K562 (cell line): ENCODE results near the gene SMNDC1. TPM values are rescaled to one million over a fixed set of nuclear protein-coding genes. Genes with fewer than 3 reads are reported as not detected.
A peak's percentile ranks its signal among the peaks of the same experiment; 100 is the strongest.

Experiments
- ATAC-seq: fragments of 200-7000 bp; cut with Tn5 transposase; 3 replicates; pipeline ENCODE4 v1.9.1; 2020; ENCODE audit warnings: moderate library complexity
- BruUV-seq: library from RNA; stranded (reverse); fragments of 400-500 nt; replicated peaks from 2 replicates; lab custom pipeline; 2021; lab: Mats Ljungman, UMichigan
- CTCF ChIA-PET: fragments of 300-600 bp; formaldehyde crosslinking; extraction: SDS; loops from one replicate; lab custom pipeline; 2021; ENCODE audit warnings: low intra/inter-chr PET ratio; lab: Yijun Ruan, JAX
- POLR2A ChIA-PET: fragments of 300-600, 350-650 bp; sonication (Branson Sonifier 250); formaldehyde crosslinking; extraction: SDS; loops from one replicate; lab custom pipeline; 2021; ENCODE audit warnings: antibody characterized with exemption, inconsistent platforms; lab: Yijun Ruan, JAX
- DNase-seq, 4 experiments: peaks; one replicate each; pipeline versions ENCODE4 v3.0.0 to v3.0.0-alpha.2; 2011 to 2018; ENCODE audit warnings: low spot score in 3 of 4, mixed read lengths in 3 of 4; ENCODE audit errors: extremely low read depth in 1 of 4
- FAIRE-seq: peaks from 2 replicates; lab custom pipeline; 2011; peaks lifted over from hg19 to GRCh38; lab: Jason Lieb, UNC
- H2AFZ ChIP-seq: 2 replicates; pipeline ENCODE4 v1.6.0; 2011; ENCODE audit warnings: low read depth, low read length, control low read depth, inconsistent platforms
- H3K27ac ChIP-seq: fragments of 200-600 bp; 3 replicates; pipeline ENCODE4 v1.8.0; 2011; ENCODE audit warnings: low read depth, mild to moderate bottlenecking, control low read depth, inconsistent platforms, low read length, moderate library complexity, mixed read lengths; ENCODE audit errors: extremely low read depth
- H3K27me3 ChIP-seq, 2 experiments: fragments of 300-600 bp in 1 of 2; 2 replicates in 1 of 2; 3 replicates in 1 of 2; pipeline versions ENCODE4 v1.6.0 to v1.8.0; 2011; ENCODE audit warnings: inconsistent platforms in 2 of 2, low read length in 2 of 2, mild to moderate bottlenecking in 1 of 2, mixed read lengths in 1 of 2, moderate library complexity in 1 of 2; ENCODE audit not compliant: control insufficient read depth in 2 of 2, insufficient read depth in 2 of 2
- H3K36me3 ChIP-seq: fragments of 300-600 bp; 3 replicates; pipeline ENCODE4 v1.8.0; 2011; ENCODE audit warnings: mild to moderate bottlenecking, low read length, inconsistent platforms; ENCODE audit not compliant: control insufficient read depth, insufficient read depth
- H3K4me1 ChIP-seq, 2 experiments: fragments of 200-600 bp in 1 of 2; replicated peaks in 1 of 2; 2 replicates in 1 of 2; 3 replicates in 1 of 2; pipeline versions ENCODE4 v1.5.1 to v1.8.0; 2011; ENCODE audit warnings: inconsistent platforms in 2 of 2, low read length in 2 of 2, mild to moderate bottlenecking in 1 of 2, mixed read lengths in 1 of 2, moderate library complexity in 1 of 2; ENCODE audit not compliant: control insufficient read depth in 2 of 2, insufficient read depth in 2 of 2
- H3K4me2 ChIP-seq: 2 replicates; pipeline ENCODE4 v1.6.1; 2011; ENCODE audit warnings: low read length, control low read depth, inconsistent platforms, mixed read lengths; ENCODE audit not compliant: insufficient read depth
- H3K4me3 ChIP-seq: fragments of 200-600 bp; sonication (generic), shearing (Covaris generic); 2 replicates; pipeline ENCODE4 v1.5.1; 2016; ENCODE audit warnings: control low read depth, inconsistent platforms
- H3K79me2 ChIP-seq: fragments of 200-600 bp; 3 replicates; pipeline ENCODE4 v1.8.0; 2011; ENCODE audit warnings: low read length, inconsistent platforms; ENCODE audit not compliant: control insufficient read depth, insufficient read depth
- H3K9ac ChIP-seq, 2 experiments: 2 replicates each; pipeline versions ENCODE4 v1.6.0 to v1.6.1; 2011; ENCODE audit warnings: low read depth in 2 of 2, low read length in 2 of 2, control low read depth in 1 of 2, inconsistent platforms in 1 of 2, mild to moderate bottlenecking in 1 of 2, mixed read lengths in 1 of 2; ENCODE audit not compliant: insufficient read depth in 1 of 2
- H3K9me1 ChIP-seq: one replicate; pipeline ENCODE4 v1.6.0; 2011; ENCODE audit warnings: inconsistent platforms, mild to moderate bottlenecking, low read length, moderate library complexity; ENCODE audit not compliant: control insufficient read depth, insufficient read depth
- H3K9me3 ChIP-seq: replicated peaks from 2 replicates; pipeline ENCODE4 v1.5.1; 2011; ENCODE audit warnings: low read depth, low read length, inconsistent platforms; ENCODE audit not compliant: control insufficient read depth, insufficient read depth
- H4K20me1 ChIP-seq: replicated peaks from 2 replicates; pipeline ENCODE4 v1.6.1; 2011; ENCODE audit warnings: low read length, inconsistent platforms, mixed read lengths; ENCODE audit not compliant: control insufficient read depth, insufficient read depth
- CHCHD3 ChIP-seq: fragments of 250-450 bp; sonication (Bioruptor Pico); IDR thresholded peaks from 2 replicates; pipeline ENCODE4 v2.1.2; 2022; ENCODE audit warnings: mild to moderate bottlenecking
- FUS ChIP-seq: fragments of 200-400 bp; formaldehyde crosslinking; optimal IDR thresholded peaks from 2 replicates; pipeline ENCODE3; 2017; ENCODE audit warnings: low read depth, low read length
- TAF9B ChIP-seq: fragments of 450-650 bp; IDR thresholded peaks from 2 replicates; pipeline ENCODE4 v1.6.1; 2018; ENCODE audit warnings: mild to moderate bottlenecking; ENCODE audit not compliant: partially characterized antibody
- WGBS: fragments of 100-300 bp; shearing (Covaris generic); methylation state at CpG from one replicate; pipeline ENCODE4 v1.1.6; 2016; ENCODE audit warnings: low coverage, mixed read lengths; ENCODE audit not compliant: insufficient coverage; ENCODE audit errors: missing lambda C conversion rate; 5-methylcytosine and 5-hydroxymethylcytosine counted together
- in situ Hi-C: fragments of 300-500 bp; cut with MboI; formaldehyde crosslinking; loops from 4 replicates; pipeline ENCODE4 v1.15.0; 2018; ENCODE audit warnings: inconsistent platforms, mixed read lengths
- intact Hi-C: fragments of 100-400 bp; cut with micrococcal nuclease; formaldehyde crosslinking; loops from 2 replicates; pipeline ENCODE4 v1.14.2; 2022
- polyA plus RNA-seq, 8 experiments: library from polyadenylated mRNA; depleted of rRNA in 4 of 8; stranded (reverse) in 5 of 8; unstranded in 3 of 8; fragments of >200 nt; fragmentation: Nextera tagmentation in 2 of 8; fragmentation: Illumina TruSeq in 1 of 8; extraction: Ambion mirVana in 2 of 8; extraction: Trizol in 1 of 8; gene quantifications; 2 replicates each; pipeline versions ENCODE4 v1.2.1 to v1.2.3, GENCODE V29; 2011 to 2014; ENCODE audit warnings: inconsistent platforms in 1 of 8, missing spikeins in 1 of 8
- total RNA-seq, 7 experiments: library from RNA; depleted of rRNA in 6 of 7; stranded (reverse); fragments of >200 nt in 6 of 7; fragmentation: Illumina TruSeq in 2 of 7; extraction: Trizol in 2 of 7; gene quantifications; 2 replicates each; pipeline versions ENCODE4 v1.2.1 to v1.2.3, GENCODE V29; 2011 to 2021; ENCODE audit warnings: low replicate concordance in 1 of 7
- TF ChIP-seq, protein P1 (sequence below): fragments of 450-650 bp; IDR thresholded peaks from 2 replicates; pipeline ENCODE4 v1.6.1; 2016; ENCODE audit warnings: low read depth
- TF ChIP-seq, protein P2 (sequence below): sonication (generic); formaldehyde crosslinking; IDR thresholded peaks from 2 replicates; pipeline ENCODE4 v1.8.1; 2023; ENCODE audit warnings: mild to moderate bottlenecking, missing genetic modification reagents, moderate library complexity
- TF ChIP-seq, protein P3 (sequence below): fragments of 450-650 bp; IDR thresholded peaks from 2 replicates; pipeline ENCODE4 v1.7.1; 2018; ENCODE audit warnings: mild to moderate bottlenecking, low read depth; ENCODE audit not compliant: partially characterized antibody

SMNDC1 gene
- total and polyA plus RNA-seq, 9 of the 15 experiments (the other 6 are each of a cell fraction or from before 2014, with no cell fraction given), result 6.8 to 35.8 (median 12.3) TPM

DNA sequence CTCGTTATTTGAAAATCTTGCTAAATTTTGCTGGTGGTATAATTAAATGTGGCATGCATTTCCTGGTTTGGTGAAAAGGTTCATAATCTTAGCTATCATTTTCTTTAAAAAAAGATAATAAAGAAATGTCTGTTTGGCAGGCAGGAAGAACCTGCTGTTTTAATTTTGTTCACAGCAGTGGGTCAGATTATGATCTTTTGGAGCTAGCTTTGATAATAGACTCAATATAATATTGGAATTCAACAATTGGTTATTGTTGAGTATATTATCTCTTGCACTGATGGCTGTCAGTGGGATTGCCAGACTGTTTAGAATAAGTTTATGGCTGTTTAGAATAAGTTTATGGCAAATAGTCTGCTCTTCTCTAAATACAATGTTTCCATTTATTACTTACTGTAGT, 62.2 kb downstream of the SMNDC1 start (continued):
- TF ChIP-seq, protein P1, sequence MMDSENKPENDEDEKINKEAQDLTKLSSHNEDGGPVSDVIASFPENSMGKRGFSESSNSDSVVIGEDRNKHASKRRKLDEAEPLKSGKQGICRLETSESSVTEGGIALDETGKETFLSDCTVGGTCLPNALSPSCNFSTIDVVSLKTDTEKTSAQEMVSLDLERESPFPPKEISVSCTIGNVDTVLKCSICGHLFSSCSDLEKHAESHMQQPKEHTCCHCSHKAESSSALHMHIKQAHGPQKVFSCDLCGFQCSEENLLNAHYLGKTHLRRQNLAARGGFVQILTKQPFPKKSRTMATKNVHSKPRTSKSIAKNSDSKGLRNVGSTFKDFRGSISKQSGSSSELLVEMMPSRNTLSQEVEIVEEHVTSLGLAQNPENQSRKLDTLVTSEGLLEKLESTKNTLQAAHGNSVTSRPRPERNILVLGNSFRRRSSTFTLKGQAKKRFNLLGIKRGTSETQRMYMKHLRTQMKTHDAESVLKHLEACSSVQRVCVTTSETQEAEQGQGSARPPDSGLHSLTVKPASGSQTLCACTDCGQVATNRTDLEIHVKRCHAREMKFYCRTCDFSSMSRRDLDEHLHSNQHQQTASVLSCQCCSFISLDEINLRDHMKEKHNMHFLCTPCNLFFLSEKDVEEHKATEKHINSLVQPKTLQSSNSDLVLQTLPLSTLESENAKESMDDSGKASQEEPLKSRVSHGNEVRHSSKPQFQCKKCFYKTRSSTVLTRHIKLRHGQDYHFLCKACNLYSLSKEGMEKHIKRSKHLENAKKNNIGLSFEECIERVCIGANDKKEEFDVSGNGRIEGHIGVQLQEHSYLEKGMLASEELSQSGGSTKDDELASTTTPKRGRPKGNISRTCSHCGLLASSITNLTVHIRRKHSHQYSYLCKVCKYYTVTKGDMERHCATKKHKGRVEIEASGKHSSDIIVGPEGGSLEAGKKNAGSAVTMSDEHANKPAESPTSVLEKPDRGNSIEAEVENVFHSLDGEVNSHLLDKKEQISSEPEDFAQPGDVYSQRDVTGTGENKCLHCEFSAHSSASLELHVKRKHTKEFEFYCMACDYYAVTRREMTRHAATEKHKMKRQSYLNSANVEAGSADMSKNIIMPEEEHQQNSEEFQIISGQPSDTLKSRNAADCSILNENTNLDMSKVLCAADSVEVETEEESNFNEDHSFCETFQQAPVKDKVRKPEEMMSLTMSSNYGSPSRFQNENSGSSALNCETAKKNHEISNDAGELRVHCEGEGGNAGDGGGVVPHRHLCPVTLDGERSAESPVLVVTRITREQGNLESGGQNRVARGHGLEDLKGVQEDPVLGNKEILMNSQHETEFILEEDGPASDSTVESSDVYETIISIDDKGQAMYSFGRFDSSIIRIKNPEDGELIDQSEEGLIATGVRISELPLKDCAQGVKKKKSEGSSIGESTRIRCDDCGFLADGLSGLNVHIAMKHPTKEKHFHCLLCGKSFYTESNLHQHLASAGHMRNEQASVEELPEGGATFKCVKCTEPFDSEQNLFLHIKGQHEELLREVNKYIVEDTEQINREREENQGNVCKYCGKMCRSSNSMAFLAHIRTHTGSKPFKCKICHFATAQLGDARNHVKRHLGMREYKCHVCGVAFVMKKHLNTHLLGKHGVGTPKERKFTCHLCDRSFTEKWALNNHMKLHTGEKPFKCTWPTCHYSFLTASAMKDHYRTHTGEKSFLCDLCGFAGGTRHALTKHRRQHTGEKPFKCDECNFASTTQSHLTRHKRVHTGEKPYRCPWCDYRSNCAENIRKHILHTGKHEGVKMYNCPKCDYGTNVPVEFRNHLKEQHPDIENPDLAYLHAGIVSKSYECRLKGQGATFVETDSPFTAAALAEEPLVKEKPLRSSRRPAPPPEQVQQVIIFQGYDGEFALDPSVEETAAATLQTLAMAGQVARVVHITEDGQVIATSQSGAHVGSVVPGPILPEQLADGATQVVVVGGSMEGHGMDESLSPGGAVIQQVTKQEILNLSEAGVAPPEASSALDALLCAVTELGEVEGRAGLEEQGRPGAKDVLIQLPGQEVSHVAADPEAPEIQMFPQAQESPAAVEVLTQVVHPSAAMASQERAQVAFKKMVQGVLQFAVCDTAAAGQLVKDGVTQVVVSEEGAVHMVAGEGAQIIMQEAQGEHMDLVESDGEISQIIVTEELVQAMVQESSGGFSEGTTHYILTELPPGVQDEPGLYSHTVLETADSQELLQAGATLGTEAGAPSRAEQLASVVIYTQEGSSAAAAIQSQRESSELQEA, result no peak

DNA sequence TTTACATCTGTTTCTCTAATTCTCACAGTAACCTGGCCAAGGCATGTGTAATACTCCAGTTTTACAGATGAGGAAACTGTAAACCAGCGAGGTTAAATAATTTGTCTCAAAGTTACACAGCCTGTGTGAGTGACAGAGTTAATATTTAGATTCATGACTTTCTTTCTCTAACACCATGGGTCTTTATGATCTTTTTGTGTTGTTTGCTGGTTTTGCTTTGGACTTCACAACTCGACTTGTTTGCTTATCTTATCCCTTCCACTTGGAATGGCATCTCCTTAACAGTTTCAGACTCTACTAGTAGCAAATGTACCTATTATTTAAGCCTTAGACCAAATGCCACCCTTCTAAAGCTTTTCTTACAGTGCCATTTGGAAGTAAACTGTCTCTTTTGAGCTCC, 62.9 kb downstream of the SMNDC1 start:
- CTCF ChIA-PET, result no interaction called here
- POLR2A ChIA-PET, result interaction anchor here (1.2 to 1.3 kb wide), 2 partner anchors 8 to 10 kb away, joined by 3 to 5 read pairs; no protein-coding TSS in a partner anchor
- WGBS, result 17% methylated on average over 2 of the region's 2 CpGs
- TF ChIP-seq CHCHD3 (CRISPR knock-in tag) (no peak), FUS (no peak), TAF9B (no peak)
- TF ChIP-seq, protein P2, sequence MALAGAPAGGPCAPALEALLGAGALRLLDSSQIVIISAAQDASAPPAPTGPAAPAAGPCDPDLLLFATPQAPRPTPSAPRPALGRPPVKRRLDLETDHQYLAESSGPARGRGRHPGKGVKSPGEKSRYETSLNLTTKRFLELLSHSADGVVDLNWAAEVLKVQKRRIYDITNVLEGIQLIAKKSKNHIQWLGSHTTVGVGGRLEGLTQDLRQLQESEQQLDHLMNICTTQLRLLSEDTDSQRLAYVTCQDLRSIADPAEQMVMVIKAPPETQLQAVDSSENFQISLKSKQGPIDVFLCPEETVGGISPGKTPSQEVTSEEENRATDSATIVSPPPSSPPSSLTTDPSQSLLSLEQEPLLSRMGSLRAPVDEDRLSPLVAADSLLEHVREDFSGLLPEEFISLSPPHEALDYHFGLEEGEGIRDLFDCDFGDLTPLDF (CRISPR knock-in tag), result no peak
- TF ChIP-seq, protein P3, sequence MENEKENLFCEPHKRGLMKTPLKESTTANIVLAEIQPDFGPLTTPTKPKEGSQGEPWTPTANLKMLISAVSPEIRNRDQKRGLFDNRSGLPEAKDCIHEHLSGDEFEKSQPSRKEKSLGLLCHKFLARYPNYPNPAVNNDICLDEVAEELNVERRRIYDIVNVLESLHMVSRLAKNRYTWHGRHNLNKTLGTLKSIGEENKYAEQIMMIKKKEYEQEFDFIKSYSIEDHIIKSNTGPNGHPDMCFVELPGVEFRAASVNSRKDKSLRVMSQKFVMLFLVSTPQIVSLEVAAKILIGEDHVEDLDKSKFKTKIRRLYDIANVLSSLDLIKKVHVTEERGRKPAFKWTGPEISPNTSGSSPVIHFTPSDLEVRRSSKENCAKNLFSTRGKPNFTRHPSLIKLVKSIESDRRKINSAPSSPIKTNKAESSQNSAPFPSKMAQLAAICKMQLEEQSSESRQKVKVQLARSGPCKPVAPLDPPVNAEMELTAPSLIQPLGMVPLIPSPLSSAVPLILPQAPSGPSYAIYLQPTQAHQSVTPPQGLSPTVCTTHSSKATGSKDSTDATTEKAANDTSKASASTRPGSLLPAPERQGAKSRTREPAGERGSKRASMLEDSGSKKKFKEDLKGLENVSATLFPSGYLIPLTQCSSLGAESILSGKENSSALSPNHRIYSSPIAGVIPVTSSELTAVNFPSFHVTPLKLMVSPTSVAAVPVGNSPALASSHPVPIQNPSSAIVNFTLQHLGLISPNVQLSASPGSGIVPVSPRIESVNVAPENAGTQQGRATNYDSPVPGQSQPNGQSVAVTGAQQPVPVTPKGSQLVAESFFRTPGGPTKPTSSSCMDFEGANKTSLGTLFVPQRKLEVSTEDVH, result no peak

More for the DNA sequence above, 62.9 kb downstream of the SMNDC1 start:
- Histone ChIP-seq H3K9me3 (no peaks in the 10 kb centered on the region), H3K79me2 (peaks cover 52% of the 10 kb centered on the region), H3K9me1 (no peaks in the 10 kb centered on the region), H3K9ac (no peak overlapping the region), H3K4me3 (no peak overlapping the region), H3K4me1 (peaks cover 0 to 9% of the 10 kb centered on the region in 2 experiments; a peak in 2 of 5 replicates), H3K27ac (no peak overlapping the region), H2AFZ (no peak overlapping the region), H3K27me3 (no peaks in the 10 kb centered on the region), H3K36me3 (peaks cover 20% of the 10 kb centered on the region; the same call in 2 of the 3 replicates), H3K4me2 (no peak overlapping the region; the same call in 1 of the 2 replicates), H4K20me1 (no peaks in the 10 kb centered on the region)
- DNase-seq (no peak), FAIRE-seq (no peak), ATAC-seq (peak; percentile 33; the same call in 1 of the 3 replicates)
- no TSS peak for BruUV-seq
- intact Hi-C loops (loop anchor here (5.0 kb wide), 1 partner anchor 35 kb away; no protein-coding TSS in a partner anchor), in situ Hi-C loops (no loop called here)
